ENCODE results near the gene NOL3. TPM values are rescaled to one million over a fixed set of nuclear protein-coding genes. Genes with fewer than 3 reads are reported as not detected.
"Not testable (repeated sequence)": the region's sequence is repeated elsewhere in the genome, so short reads cannot be mapped to it uniquely, and the experiment has no call there.

NOL3 gene
- total RNA-seq = 10 to 100 TPM in 1 of 5 experiments, 1 to 10 TPM in 3, under 1 TPM in 1; 0.89 to 66.0 (median 1.8) TPM
- not detected for polyA plus RNA-seq
- total RNA-seq = 0.54 reads per million

DNA sequence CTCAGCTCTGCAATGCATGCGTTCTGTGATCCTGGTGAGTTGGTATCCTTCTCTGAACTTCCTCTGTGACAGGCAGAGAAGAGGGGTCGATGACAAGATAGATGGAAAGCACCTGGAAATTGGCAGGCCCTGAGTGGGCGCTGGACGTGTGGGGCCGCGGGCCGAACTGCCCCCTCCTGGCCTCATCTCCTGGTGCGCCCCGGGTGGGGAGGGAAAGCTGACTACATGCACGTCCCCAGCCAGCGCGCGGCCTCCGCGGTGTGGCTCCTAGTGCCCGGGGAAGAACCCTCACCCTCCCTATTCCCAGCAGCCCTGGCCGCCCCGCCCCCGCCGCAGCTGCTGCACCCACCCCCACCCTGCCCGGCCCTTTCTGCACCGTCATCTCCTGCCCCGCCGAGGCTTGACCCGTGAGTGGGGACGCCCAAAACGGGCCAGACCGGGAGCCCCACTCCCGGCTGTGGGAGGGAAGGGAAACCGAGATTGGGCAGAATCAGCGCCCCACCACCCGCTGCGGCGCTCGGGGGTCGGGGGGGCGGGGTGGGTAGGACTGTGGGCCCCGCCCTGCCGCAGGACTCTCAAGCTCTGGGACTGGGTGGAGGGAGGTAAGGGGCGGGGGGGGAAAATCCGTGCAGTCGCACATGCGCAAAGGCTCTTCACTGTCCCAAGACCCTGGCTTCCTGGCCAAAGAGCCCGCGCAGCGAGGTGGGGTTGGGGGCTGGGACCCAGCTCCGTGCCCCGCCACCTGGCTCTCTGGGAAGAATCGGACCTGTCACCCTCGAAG lies at the start of gene NOL3:
Gene NOL3, plus strand, starts transcription at position 371 of the 781 bp plus-strand sequence.
- Histone ChIP-seq H3K4me1 (ENCODE audit: control insufficient read depth in 2 of 2, insufficient read depth in 2 of 2, low read length in 2 of 2) (peaks cover 25 to 29% of the 10 kb centered on the region in 2 donors), H3K9me3 (ENCODE audit: control insufficient read depth in 2 of 3, low read length in 3 of 3) (no peaks in the 10 kb centered on the region), H3K36me3 (ENCODE audit: control insufficient read depth in 2 of 3, insufficient read depth in 3 of 3, low read length in 3 of 3) (no peaks in the 10 kb centered on the region), H3K4me3 (ENCODE audit: low read length) (no peak within 1 kb of the TSS), H3K27me3 (ENCODE audit: control insufficient read depth in 2 of 2, insufficient read depth in 2 of 2, low read length in 2 of 2) (peaks cover 9 to 35% of the 10 kb centered on the region in 2 donors), H3K27ac (ENCODE audit: low read depth, low read length) (no peak within 1 kb of the TSS)
- CTCF ChIA-PET = interaction anchor here (0.7 to 1.3 kb wide), 3 partner anchors 11 to 18 kb away, joined by 3 to 5 read pairs (median 4); partner anchors contain the start of genes FBXL8 and TRADD
- H3K27ac Mint-ChIP-seq = peak within 1 kb of the TSS in 2 of 9 donors; percentile 35 to 94
- peak; percentile 37 for ATAC-seq
- peaks cover 13 to 64% (median 62%) of the 10 kb centered on the region in 5 donors for H3K27me3 Mint-ChIP-seq
- H3K4me3 Mint-ChIP-seq = peak within 1 kb of the TSS; percentile 33 to 89 (median 60)
- H3K9me3 Mint-ChIP-seq = no peaks in the 10 kb centered on the region
- H3K4me1 Mint-ChIP-seq = peaks cover 10 to 75% (median 30%) of the 10 kb centered on the region in 7 donors
- POLR2A ChIA-PET = interaction anchor here (1.0 to 2.4 kb wide), 3 partner anchors 8 to 234 kb away, joined by 3 to 7 read pairs (median 3); no protein-coding TSS in a partner anchor
- peak in 1 of 9 donors; percentile 82 for DNase-seq
- H3K36me3 Mint-ChIP-seq = peaks cover 0 to 34% (median 0%) of the 10 kb centered on the region in 5 donors
- intact Hi-C loops (cut with micrococcal nuclease) = loop anchor here in 1 of 2 donors (1.0 kb wide), 1 partner anchor 9 kb away; no protein-coding TSS in a partner anchor

DNA sequence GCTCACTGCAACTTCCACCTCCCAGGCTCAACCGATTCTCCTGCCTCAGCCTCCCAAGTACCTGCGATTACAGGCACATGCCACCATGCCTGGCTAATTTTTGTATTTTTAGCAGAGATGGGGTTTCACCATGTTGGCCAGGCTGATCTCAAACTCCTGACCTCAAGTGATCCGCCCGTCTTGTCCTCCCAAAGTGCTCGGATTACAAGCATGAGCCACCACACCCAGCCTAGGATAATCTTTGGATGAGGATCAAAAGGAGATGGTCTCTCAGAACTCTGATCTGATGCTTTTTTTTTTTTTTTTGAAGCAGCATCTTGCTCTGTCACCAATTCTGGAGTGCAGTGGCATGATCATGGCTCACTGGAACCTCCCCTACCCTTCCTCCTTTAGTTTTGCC lies 47.5 kb upstream of the NOL3 start:
- DNase-seq; H3K4me1 ChIP-seq (ENCODE audit: control insufficient read depth in 2 of 2, insufficient read depth in 2 of 2, low read length in 2 of 2); ATAC-seq; H3K4me3 ChIP-seq (ENCODE audit: low read length); CTCF ChIA-PET; H3K9me3 ChIP-seq (ENCODE audit: control insufficient read depth in 2 of 3, low read length in 3 of 3); H3K9me3 Mint-ChIP-seq; POLR2A ChIA-PET; H3K27me3 Mint-ChIP-seq; intact Hi-C loops (cut with micrococcal nuclease); H3K27me3 ChIP-seq (ENCODE audit: control insufficient read depth in 2 of 2, insufficient read depth in 2 of 2, low read length in 2 of 2); H3K4me1 Mint-ChIP-seq; H3K27ac ChIP-seq (ENCODE audit: low read depth, low read length); H3K27ac Mint-ChIP-seq; H3K4me3 Mint-ChIP-seq: not testable (repeated sequence)
- H3K36me3 Mint-ChIP-seq = peaks cover 4 to 48% (median 25%) of the 10 kb centered on the region in 5 donors
- H3K36me3 ChIP-seq (ENCODE audit: control insufficient read depth in 2 of 3, insufficient read depth in 3 of 3, low read length in 3 of 3) = peaks cover 0 to 55% (median 8%) of the 10 kb centered on the region in 3 experiments

DNA sequence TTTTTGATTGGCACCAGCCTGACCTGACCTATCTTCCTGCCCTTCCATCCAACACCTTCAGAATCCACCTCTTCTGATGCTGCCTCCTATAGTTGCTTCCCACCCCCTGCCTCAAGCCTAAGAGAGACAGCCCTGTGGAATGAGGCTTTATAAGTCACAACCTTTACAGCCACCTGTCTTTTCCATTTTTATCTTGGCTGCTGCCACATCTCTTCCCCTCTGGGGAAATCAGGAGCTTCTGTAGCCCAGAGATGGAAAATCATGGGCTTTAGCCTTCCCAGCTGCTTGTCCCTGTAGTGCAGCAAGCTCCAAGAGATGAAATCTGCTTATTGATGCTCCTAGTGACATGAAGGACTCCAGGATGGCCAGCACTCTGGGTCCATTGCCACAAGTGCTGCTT lies 41.9 kb upstream of the NOL3 start:
- Mint-ChIP-seq H3K27me3 (no peaks in the 10 kb centered on the region), H3K4me1 (no peaks in the 10 kb centered on the region), H3K9me3 (no peaks in the 10 kb centered on the region), H3K36me3 (peaks cover 4 to 65% (median 32%) of the 10 kb centered on the region in 5 donors), H3K4me3 (no peak overlapping the region), H3K27ac (no peak overlapping the region)
- ChIA-PET POLR2A (no interaction called here), CTCF (interaction anchor here (1.5 kb wide), 1 partner anchor 110 kb away, joined by 3 read pairs; no protein-coding TSS in a partner anchor)
- Histone ChIP-seq H3K27me3 (ENCODE audit: control insufficient read depth in 2 of 2, insufficient read depth in 2 of 2, low read length in 2 of 2) (no peaks in the 10 kb centered on the region), H3K4me3 (ENCODE audit: low read length) (no peak overlapping the region), H3K27ac (ENCODE audit: low read depth, low read length) (no peak overlapping the region), H3K9me3 (ENCODE audit: control insufficient read depth in 2 of 3, low read length in 3 of 3) (no peaks in the 10 kb centered on the region), H3K36me3 (ENCODE audit: control insufficient read depth in 2 of 3, insufficient read depth in 3 of 3, low read length in 3 of 3) (peaks cover 6 to 62% (median 9%) of the 10 kb centered on the region in 3 experiments), H3K4me1 (ENCODE audit: control insufficient read depth in 2 of 2, insufficient read depth in 2 of 2, low read length in 2 of 2) (no peaks in the 10 kb centered on the region)
- no peak for DNase-seq
- no peak for ATAC-seq
- intact Hi-C loops (cut with micrococcal nuclease) = no loop called here

DNA sequence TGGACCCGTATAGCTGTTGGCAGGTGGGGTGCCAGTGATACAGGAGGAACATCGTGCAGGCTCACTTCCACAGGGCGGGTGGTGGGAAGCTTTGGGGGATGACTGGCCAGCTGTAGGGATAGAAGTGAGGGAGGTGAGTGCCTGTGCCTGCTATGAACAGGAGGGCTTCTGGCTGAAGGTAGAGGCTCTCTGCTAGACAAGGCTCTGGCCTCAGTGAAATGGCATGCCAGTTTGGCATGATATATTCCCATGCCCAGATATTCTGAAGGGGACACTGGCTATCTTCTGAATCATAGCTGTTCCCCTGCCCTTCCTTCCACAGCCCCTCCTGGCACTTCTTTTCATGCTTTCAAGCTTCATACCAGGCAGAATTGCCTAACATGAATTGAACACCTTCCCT lies 41.5 kb upstream of the NOL3 start:
- ChIA-PET CTCF (interaction anchor here (0.6 to 1.5 kb wide), 2 partner anchors 111 to 145 kb away, joined by 3 to 5 read pairs; no protein-coding TSS in a partner anchor), POLR2A (no interaction called here)
- ATAC-seq = no peak
- no peak for DNase-seq
- Mint-ChIP-seq H3K4me1 (no peaks in the 10 kb centered on the region), H3K27me3 (no peaks in the 10 kb centered on the region), H3K4me3 (no peak overlapping the region), H3K9me3 (no peaks in the 10 kb centered on the region), H3K27ac (no peak overlapping the region), H3K36me3 (peaks cover 4 to 61% (median 28%) of the 10 kb centered on the region in 5 donors)
- intact Hi-C loops (cut with micrococcal nuclease) = no loop called here
- Histone ChIP-seq H3K36me3 (ENCODE audit: control insufficient read depth in 2 of 3, insufficient read depth in 3 of 3, low read length in 3 of 3) (peaks cover 6 to 59% (median 9%) of the 10 kb centered on the region in 3 experiments), H3K27ac (ENCODE audit: low read depth, low read length) (no peak overlapping the region), H3K27me3 (ENCODE audit: control insufficient read depth in 2 of 2, insufficient read depth in 2 of 2, low read length in 2 of 2) (no peaks in the 10 kb centered on the region), H3K9me3 (ENCODE audit: control insufficient read depth in 2 of 3, low read length in 3 of 3) (no peaks in the 10 kb centered on the region), H3K4me3 (ENCODE audit: low read length) (no peak overlapping the region), H3K4me1 (ENCODE audit: control insufficient read depth in 2 of 2, insufficient read depth in 2 of 2, low read length in 2 of 2) (no peaks in the 10 kb centered on the region)

DNA sequence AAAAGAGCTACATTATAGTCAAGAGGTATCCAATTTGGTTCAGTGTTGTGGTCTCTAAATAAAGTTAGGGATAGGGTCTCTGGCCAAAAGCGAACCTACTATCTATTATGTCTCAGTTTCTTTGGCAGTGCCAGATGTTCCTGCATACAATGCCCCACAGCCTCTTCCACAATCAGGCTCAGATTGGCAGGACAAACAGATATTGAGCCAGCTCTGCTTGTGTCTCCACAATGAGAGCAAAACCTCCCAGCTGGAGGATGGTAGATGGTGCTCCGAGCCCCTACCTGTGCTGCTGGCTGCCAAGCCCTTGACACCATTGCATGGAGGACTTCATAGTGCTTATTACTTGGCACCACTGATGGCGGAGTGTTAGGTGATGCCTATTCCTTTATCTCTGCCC lies 40.9 kb upstream of the NOL3 start:
- H3K27me3 Mint-ChIP-seq = no peaks in the 10 kb centered on the region
- H3K27ac ChIP-seq (ENCODE audit: low read depth, low read length) = no peak overlapping the region
- H3K27me3 ChIP-seq (ENCODE audit: control insufficient read depth in 2 of 2, insufficient read depth in 2 of 2, low read length in 2 of 2) = no peaks in the 10 kb centered on the region
- peak overlapping the region in 1 of 9 donors; percentile 43 for H3K27ac Mint-ChIP-seq
- ATAC-seq (no peak), DNase-seq (no peak)
- H3K4me3 ChIP-seq (ENCODE audit: low read length) = no peak overlapping the region
- no peak overlapping the region for H3K4me3 Mint-ChIP-seq
- no peaks in the 10 kb centered on the region for H3K9me3 ChIP-seq (ENCODE audit: control insufficient read depth in 2 of 3, low read length in 3 of 3)
- H3K36me3 ChIP-seq (ENCODE audit: control insufficient read depth in 2 of 3, insufficient read depth in 3 of 3, low read length in 3 of 3) = peaks cover 6 to 59% (median 9%) of the 10 kb centered on the region in 3 experiments
- H3K4me1 Mint-ChIP-seq = no peaks in the 10 kb centered on the region
- no peaks in the 10 kb centered on the region for H3K4me1 ChIP-seq (ENCODE audit: control insufficient read depth in 2 of 2, insufficient read depth in 2 of 2, low read length in 2 of 2)
- intact Hi-C loops (cut with micrococcal nuclease) = no loop called here
- CTCF ChIA-PET = interaction anchor here (0.6 to 1.5 kb wide), 2 partner anchors 111 to 145 kb away, joined by 3 to 5 read pairs; no protein-coding TSS in a partner anchor
- H3K36me3 Mint-ChIP-seq = peaks cover 4 to 61% (median 25%) of the 10 kb centered on the region in 5 donors
- POLR2A ChIA-PET = no interaction called here
- H3K9me3 Mint-ChIP-seq = no peaks in the 10 kb centered on the region

DNA sequence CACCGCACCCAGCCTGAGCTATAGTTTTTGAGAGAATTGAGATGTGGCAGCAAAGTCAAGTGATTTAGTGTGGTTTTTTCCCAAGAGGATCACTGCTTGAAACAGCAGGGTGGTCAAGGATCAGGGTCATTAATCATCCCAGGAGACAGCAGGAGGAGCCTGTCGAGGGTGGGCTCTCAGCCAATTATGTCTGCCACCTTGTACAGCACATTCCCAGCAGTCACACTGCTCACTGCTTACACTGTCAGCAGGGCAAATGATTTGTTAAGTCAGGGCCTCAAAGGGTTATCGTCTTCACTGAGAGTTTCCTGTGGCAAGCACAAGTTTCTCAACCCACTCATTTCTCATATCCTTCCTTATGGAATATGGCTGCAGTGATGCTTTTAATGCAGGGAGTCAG lies 32.7 kb upstream of the NOL3 start:
- intact Hi-C loops (cut with micrococcal nuclease) = no loop called here
- Histone ChIP-seq H3K36me3 (ENCODE audit: control insufficient read depth in 2 of 3, insufficient read depth in 3 of 3, low read length in 3 of 3) (peaks cover 15 to 90% (median 18%) of the 10 kb centered on the region in 3 experiments), H3K9me3 (ENCODE audit: control insufficient read depth in 2 of 3, low read length in 3 of 3) (no peaks in the 10 kb centered on the region), H3K27ac (ENCODE audit: low read depth, low read length) (no peak overlapping the region), H3K27me3 (ENCODE audit: control insufficient read depth in 2 of 2, insufficient read depth in 2 of 2, low read length in 2 of 2) (no peaks in the 10 kb centered on the region), H3K4me3 (ENCODE audit: low read length) (no peak overlapping the region), H3K4me1 (ENCODE audit: control insufficient read depth in 2 of 2, insufficient read depth in 2 of 2, low read length in 2 of 2) (no peaks in the 10 kb centered on the region)
- H3K36me3 Mint-ChIP-seq = peaks cover 3 to 63% (median 34%) of the 10 kb centered on the region in 5 donors
- no peak overlapping the region for H3K27ac Mint-ChIP-seq
- H3K9me3 Mint-ChIP-seq = no peaks in the 10 kb centered on the region
- ChIA-PET CTCF (no interaction called here), POLR2A (interaction anchor here (0.6 kb wide), 1 partner anchor 1976 kb away, joined by 6 read pairs; no protein-coding TSS in a partner anchor)
- ATAC-seq (no peak), DNase-seq (no peak)
- H3K4me1 Mint-ChIP-seq = peaks cover 0 to 2% (median 0%) of the 10 kb centered on the region in 7 donors
- H3K4me3 Mint-ChIP-seq = no peak overlapping the region
- no peaks in the 10 kb centered on the region for H3K27me3 Mint-ChIP-seq
